HCT116 (cell line): ENCODE results near the gene NDUFS8. TPM values are rescaled to one million over a fixed set of nuclear protein-coding genes. Genes with fewer than 3 reads are reported as not detected.

ENCODE experiments used
- ATAC-seq: fragments of 200-7000 bp; cut with Tn5 transposase; 2 replicates; pipeline ENCODE4 v1.9.1; 2020; ENCODE audit warnings: mild to moderate bottlenecking, moderate library complexity
- BruUV-seq: library from RNA; stranded (reverse); fragments of 400-500 nt; replicated peaks from 2 replicates; lab custom pipeline; 2021; lab: Mats Ljungman, UMichigan
- CTCF ChIA-PET: fragments of 300-600 bp; sonication (Branson Sonifier 250); formaldehyde crosslinking; loops from one replicate; lab custom pipeline; 2021; ENCODE audit warnings: antibody characterized with exemption; lab: Charles Lee
- POLR2A ChIA-PET: fragments of 300-600, 350-600 bp; sonication (Branson Sonifier 250); formaldehyde crosslinking; loops from one replicate; lab custom pipeline; 2021; ENCODE audit warnings: antibody characterized with exemption; lab: Charles Lee
- RAD21 ChIA-PET, 2 experiments: fragments of 300-600 bp; sonication (Branson Sonifier 250); formaldehyde crosslinking; loops; one replicate each; lab custom pipeline; 2023; ENCODE audit warnings: low total read pairs in 2 of 2; ENCODE audit not compliant: uncharacterized antibody in 2 of 2, unreplicated experiment in 2 of 2, low non-redundant PET in 1 of 2; lab: Charles Lee
- DNase-seq: peaks from one replicate; pipeline ENCODE4 v3.0.0-alpha.2; 2010; ENCODE audit warnings: low read depth, low spot score
- H2AFZ ChIP-seq: fragments of 200-600 bp; shearing (Covaris generic), sonication (generic); 2 replicates; pipeline ENCODE4 v1.6.1; 2017; ENCODE audit warnings: low read depth, mixed run types, mixed read lengths, antibody characterized with exemption, low read length; ENCODE audit not compliant: poor library complexity, severe bottlenecking
- H3K27ac ChIP-seq: 2 replicates; pipeline ENCODE4 v1.5.1; 2012; ENCODE audit warnings: low read depth, low read length
- H3K27me3 ChIP-seq: fragments of 200-600 bp; sonication (generic); 2 replicates; pipeline ENCODE4 v1.6.1; 2016; ENCODE audit warnings: mixed run types, low read length, mixed read lengths; ENCODE audit not compliant: insufficient read depth
- H3K36me3 ChIP-seq, 2 experiments: fragments of 200-500 bp in 1 of 2; fragments of 200-600 bp in 1 of 2; sonication (Bioruptor generic) in 1 of 2; sonication (generic) in 1 of 2; 2 replicates each; pipeline versions ENCODE4 v1.5.1 to v1.6.1; 2014 to 2016; ENCODE audit warnings: low read length in 2 of 2, inconsistent platforms in 1 of 2, mixed read lengths in 1 of 2, mixed run types in 1 of 2; ENCODE audit not compliant: insufficient read depth in 2 of 2, control insufficient read depth in 1 of 2
- H3K4me1 ChIP-seq, 2 experiments: fragments of 200-600 bp in 1 of 2; sonication (generic) in 1 of 2; 2 replicates each; pipeline versions ENCODE4 v1.5.1 to v1.6.1; 2012 to 2017; ENCODE audit warnings: low read length in 2 of 2, inconsistent platforms in 1 of 2, mild to moderate bottlenecking in 1 of 2, mixed read lengths in 1 of 2, mixed run types in 1 of 2, moderate library complexity in 1 of 2; ENCODE audit not compliant: insufficient read depth in 2 of 2, control insufficient read depth in 1 of 2
- H3K4me2 ChIP-seq: fragments of 200-600 bp; sonication (generic); 2 replicates; pipeline ENCODE4 v1.6.1; 2017; ENCODE audit warnings: mixed run types, low read length, mixed read lengths
- H3K4me3 ChIP-seq, 2 experiments: fragments of 200-600 bp in 1 of 2; sonication (generic) in 1 of 2; replicated peaks in 1 of 2; 2 replicates each; pipeline ENCODE4 v1.5.1; 2011 to 2016; ENCODE audit warnings: low read length in 2 of 2, control low read depth in 1 of 2, low read depth in 1 of 2, mild to moderate bottlenecking in 1 of 2, mixed read lengths in 1 of 2, mixed run types in 1 of 2
- H3K79me2 ChIP-seq: fragments of 200-600 bp; sonication (generic); 2 replicates; pipeline ENCODE4 v1.6.1; 2017; ENCODE audit warnings: mild to moderate bottlenecking, mixed run types, low read length, moderate library complexity, mixed read lengths; ENCODE audit not compliant: insufficient read depth
- H3K9ac ChIP-seq: fragments of 200-600 bp; sonication (generic); 2 replicates; pipeline ENCODE4 v1.6.1; 2016; ENCODE audit warnings: low read length, mixed read lengths
- H3K9me2 ChIP-seq: fragments of 200-600 bp; sonication (generic), shearing (Covaris generic); 2 replicates; pipeline ENCODE4 v1.6.1; 2017; ENCODE audit warnings: mixed run types, mild to moderate bottlenecking, moderate library complexity; ENCODE audit not compliant: insufficient read depth
- H3K9me3 ChIP-seq, 2 experiments: fragments of 200-500 bp in 1 of 2; fragments of 200-600 bp in 1 of 2; sonication (Bioruptor generic) in 1 of 2; sonication (generic) in 1 of 2; 2 replicates each; pipeline ENCODE4 v1.6.1; 2014 to 2017; ENCODE audit warnings: low read length in 2 of 2, mixed read lengths in 2 of 2, inconsistent platforms in 1 of 2, low read depth in 1 of 2, mild to moderate bottlenecking in 1 of 2, mixed run types in 1 of 2, moderate library complexity in 1 of 2; ENCODE audit not compliant: control insufficient read depth in 1 of 2, insufficient read depth in 1 of 2
- H4K20me1 ChIP-seq: fragments of 200-600 bp; sonication (generic), shearing (Covaris generic); 2 replicates; pipeline ENCODE4 v1.6.1; 2017; ENCODE audit warnings: mixed run types, mild to moderate bottlenecking, moderate library complexity; ENCODE audit not compliant: insufficient read depth
- ATF3 ChIP-seq: IDR thresholded peaks from 2 replicates; pipeline ENCODE4 v1.6.1; 2012
- CBX3 ChIP-seq: IDR thresholded peaks from 2 replicates; pipeline ENCODE4 v1.6.1; 2012; ENCODE audit warnings: low read depth
- CTCF ChIP-seq, 3 experiments: fragments of 200-600 bp in 1 of 3; sonication (generic) in 1 of 3; IDR thresholded peaks in 2 of 3; conservative IDR thresholded peaks in 1 of 3; 2 replicates each; pipeline ENCODE4 v1.5.1; 2012 to 2017; ENCODE audit warnings: low read depth in 2 of 3, low read length in 2 of 3, antibody characterized with exemption in 1 of 3, borderline replicate concordance in 1 of 3, control low read depth in 1 of 3, mild to moderate bottlenecking in 1 of 3, mixed read lengths in 1 of 3, mixed run types in 1 of 3, moderate library complexity in 1 of 3; ENCODE audit not compliant: insufficient read depth in 1 of 3
- EZH2phosphoT487 ChIP-seq: fragments of 200-600 bp; IDR thresholded peaks from 2 replicates; pipeline ENCODE4 v1.6.1; 2018; ENCODE audit warnings: antibody characterized with exemption, borderline replicate concordance
- JUND ChIP-seq: IDR thresholded peaks from 2 replicates; pipeline ENCODE4 v1.6.1; 2012
- POLR2A ChIP-seq: IDR thresholded peaks from 2 replicates; pipeline ENCODE4 v1.7.0; 2011; ENCODE audit warnings: borderline replicate concordance; ENCODE audit not compliant: insufficient read depth, insufficient read length; ENCODE audit errors: extremely low read depth
- POLR2AphosphoS5 ChIP-seq: IDR thresholded peaks from 2 replicates; pipeline ENCODE4 v1.6.1; 2011; ENCODE audit warnings: mild to moderate bottlenecking, low read depth, low read length, moderate library complexity
- RAD21 ChIP-seq: IDR thresholded peaks from 2 replicates; pipeline ENCODE4 v1.6.1; 2012; ENCODE audit warnings: low read depth, mild to moderate bottlenecking
- REST ChIP-seq: IDR thresholded peaks from 2 replicates; pipeline ENCODE4 v1.6.1; 2012; ENCODE audit warnings: low read depth
- SP1 ChIP-seq: IDR thresholded peaks from 2 replicates; pipeline ENCODE4 v1.6.1; 2012; ENCODE audit warnings: low read depth
- SRF ChIP-seq: IDR thresholded peaks from 2 replicates; pipeline ENCODE4 v1.6.1; 2012; ENCODE audit warnings: low read depth
- ZFX ChIP-seq: fragments of 450-650 bp; IDR thresholded peaks from 2 replicates; pipeline ENCODE4 v1.6.1; 2017
- intact Hi-C: fragments of 100-400 bp; cut with micrococcal nuclease; formaldehyde crosslinking; loops from 2 replicates; pipeline ENCODE4 v1.10.0; 2022
- total RNA-seq: library from RNA; stranded (reverse); gene quantifications from one replicate; pipeline ENCODE4 v1.2.1, GENCODE V29; 2021; ENCODE audit not compliant: unreplicated experiment

The NDUFS8 gene
- total RNA-seq, 1 experiment from 2014 or later, result 189 TPM

GRCh38 chr11:67996622-67997474 lies 33.6 kb upstream of the NDUFS8 start:
- peaks cover 13 to 25% of the 10 kb centered on the region in 2 experiments; a peak in 3 of 4 replicates for H3K4me1 ChIP-seq
- BruUV-seq, result no TSS peak
- intact Hi-C loops, result loop anchor here (10.0 kb wide), 1 partner anchor 142 kb away; no protein-coding TSS in a partner anchor
- peak overlapping the region; percentile 27 to 45 for H3K4me3 ChIP-seq
- no peaks in the 10 kb centered on the region for H4K20me1 ChIP-seq
- DNase-seq, result peak; percentile 89
- H2AFZ ChIP-seq, result no peak overlapping the region
- H3K9ac ChIP-seq, result peak overlapping the region; percentile 49
- ChIA-PET RAD21 (interaction anchor here in 1 of 2 experiments (0.9 kb wide), 1 partner anchor 149 kb away, joined by 5 read pairs; no protein-coding TSS in a partner anchor), CTCF (interaction anchor here (0.7 to 1.4 kb wide), 4 partner anchors 14 to 212 kb away, joined by 3 to 10 read pairs (median 3); no protein-coding TSS in a partner anchor), POLR2A (interaction anchor here (1.4 kb wide), 1 partner anchor 13 kb away, joined by 9 read pairs; the partner anchor contains the start of gene ALDH3B1)
- no peaks in the 10 kb centered on the region for H3K9me3 ChIP-seq
- TF ChIP-seq ZFX (peak; percentile 18; the same call in 1 of the 2 replicates), POLR2A (peak; percentile 29), POLR2AphosphoS5 (peak; percentile 46; the same call in 1 of the 2 replicates), RAD21 (no peak)
- H3K27ac ChIP-seq, result peak overlapping the region; percentile 46
- H3K36me3 ChIP-seq, result no peaks in the 10 kb centered on the region
- H3K4me2 ChIP-seq, result peak overlapping the region; percentile 89
- no peaks in the 10 kb centered on the region for H3K27me3 ChIP-seq
- H3K9me2 ChIP-seq, result no peaks in the 10 kb centered on the region
- ATAC-seq, result peak; percentile 96
- H3K79me2 ChIP-seq, result no peaks in the 10 kb centered on the region

- Histone ChIP-seq H3K4me3 (no peak overlapping the region), H3K9me2 (no peaks in the 10 kb centered on the region), H3K9me3 (no peaks in the 10 kb centered on the region), H3K27ac (peak overlapping the region; percentile 46), H3K79me2 (0 out of 2 replicates have a peak, but pooled peaks cover 3% of the 10 kb centered on the region), H3K9ac (peak overlapping the region; percentile 49; the same call in 1 of the 2 replicates), H3K4me2 (peak overlapping the region; percentile 89), H3K4me1 (peaks cover 16 to 26% of the 10 kb centered on the region in 2 experiments), H3K27me3 (no peaks in the 10 kb centered on the region), H3K36me3 (no peaks in the 10 kb centered on the region), H4K20me1 (no peaks in the 10 kb centered on the region), H2AFZ (no peak overlapping the region)
- DNase-seq, result no peak
- no TSS peak for BruUV-seq
- ChIA-PET CTCF (interaction anchor here (0.8 to 1.4 kb wide), 3 partner anchors 19 to 211 kb away, joined by 3 to 10 read pairs (median 3); no protein-coding TSS in a partner anchor), RAD21 (no interaction called here), POLR2A (interaction anchor here (1.4 kb wide), 1 partner anchor 13 kb away, joined by 9 read pairs; the partner anchor contains the start of gene ALDH3B1)
- intact Hi-C loops, result loop anchor here (10.0 kb wide), 1 partner anchor 143 kb away; no protein-coding TSS in a partner anchor
- ATAC-seq, result no peak
- TF ChIP-seq JUND, result no peak
- TF ChIP-seq REST, result no peak
- no peak for TF ChIP-seq POLR2AphosphoS5
- TF ChIP-seq SP1, result no peak
- TF ChIP-seq SRF, result no peak
- no peak for TF ChIP-seq CBX3
- TF ChIP-seq CTCF (IDR thresholded peaks at IDR 0.05 in 2 of 3, conservative IDR thresholded peaks at IDR 0.05 in 1 of 3; ENCODE audit: borderline replicate concordance in 1 of 3, insufficient read depth in 1 of 3, low read depth in 2 of 3, low read length in 2 of 3), result no peak
- TF ChIP-seq ATF3, result no peak
- no peak for TF ChIP-seq EZH2phosphoT487
Observed at GRCh38 chr11:67997475-67997921, 33.0 kb upstream of the NDUFS8 start.
